Endothelial cell of umbilical vein (primary cell): ENCODE measurements around the gene SPEN. TPM values are rescaled to one million over a fixed set of nuclear protein-coding genes. Genes with fewer than 3 reads are reported as not detected.
"Not testable (repeated sequence)": the region's sequence is repeated elsewhere in the genome, so short reads cannot be mapped to it uniquely, and the experiment has no call there.

Experiments
- BruUV-seq: library from RNA; stranded (reverse); fragments of 400-500 nt; replicated peaks from 2 replicates; lab custom pipeline; 2021; lab: Mats Ljungman, UMichigan
- CTCF ChIA-PET: fragments of 300-600, 350-600 bp; sonication (Branson Sonifier 250); formaldehyde crosslinking; loops from one replicate; lab custom pipeline; 2021; ENCODE audit warnings: antibody characterized with exemption, inconsistent platforms; lab: Charles Lee
- POLR2A ChIA-PET: fragments of 300-600, 350-600 bp; sonication (Branson Sonifier 250); formaldehyde crosslinking; loops from one replicate; lab custom pipeline; 2021; ENCODE audit warnings: antibody characterized with exemption, inconsistent platforms; lab: Charles Lee
- DNase-seq: peaks from one replicate; pipeline ENCODE4 v3.0.0-alpha.2; 2011; ENCODE audit warnings: low read depth, low spot score
- FAIRE-seq: peaks from 2 replicates; lab custom pipeline; 2011; peaks lifted over from hg19 to GRCh38; lab: Jason Lieb, UNC
- H2AFZ ChIP-seq: 2 replicates; pipeline ENCODE4 v1.6.0; 2012; ENCODE audit warnings: low read depth, low read length, control low read depth, inconsistent platforms
- H3K27ac ChIP-seq: 2 replicates; pipeline ENCODE4 v1.5.1; 2011; ENCODE audit warnings: low read depth, mild to moderate bottlenecking, control low read depth, low read length, moderate library complexity; ENCODE audit not compliant: insufficient read depth
- H3K27me3 ChIP-seq, 2 experiments: 2 replicates each; pipeline versions ENCODE4 v1.6.0 to v1.6.1; 2011; ENCODE audit warnings: low read length in 2 of 2, mixed read lengths in 1 of 2; ENCODE audit not compliant: control insufficient read depth in 2 of 2, insufficient read depth in 2 of 2
- H3K36me3 ChIP-seq, 2 experiments: 2 replicates in 1 of 2; 3 replicates in 1 of 2; pipeline ENCODE4 v1.5.1; 2011; ENCODE audit warnings: low read length in 2 of 2, mild to moderate bottlenecking in 1 of 2, moderate library complexity in 1 of 2; ENCODE audit not compliant: control insufficient read depth in 2 of 2, insufficient read depth in 2 of 2; ENCODE audit errors: extremely low read depth in 1 of 2
- H3K4me1 ChIP-seq: 3 replicates; pipeline ENCODE4 v1.5.1; 2011; ENCODE audit warnings: mild to moderate bottlenecking, low read length; ENCODE audit not compliant: control insufficient read depth, insufficient read depth; ENCODE audit errors: extremely low read depth
- H3K4me2 ChIP-seq: 2 replicates; pipeline ENCODE4 v1.6.1; 2011; ENCODE audit warnings: low read length, control low read depth, mixed read lengths; ENCODE audit not compliant: insufficient read depth
- H3K4me3 ChIP-seq, 3 experiments: fragments of 200-600 bp in 1 of 3; sonication (generic), shearing (Covaris generic) in 1 of 3; replicated peaks in 1 of 3; 2 replicates each; pipeline ENCODE4 v1.5.1; 2011 to 2016; ENCODE audit warnings: control low read depth in 3 of 3, low read length in 3 of 3, mild to moderate bottlenecking in 2 of 3, inconsistent platforms in 1 of 3, low read depth in 1 of 3, moderate library complexity in 1 of 3; ENCODE audit not compliant: insufficient read depth in 1 of 3
- H3K79me2 ChIP-seq: 2 replicates; pipeline ENCODE4 v1.6.0; 2012; ENCODE audit warnings: low read length, inconsistent platforms; ENCODE audit not compliant: control insufficient read depth, insufficient read depth
- H3K9ac ChIP-seq: replicated peaks from 2 replicates; pipeline ENCODE3; 2011; ENCODE audit warnings: low read length, control low read depth; ENCODE audit not compliant: insufficient read depth; ENCODE audit errors: extremely low read depth
- H3K9me1 ChIP-seq: replicated peaks from 3 replicates; pipeline ENCODE4 v1.6.0; 2011; ENCODE audit warnings: mild to moderate bottlenecking, low read length; ENCODE audit not compliant: control insufficient read depth, insufficient read depth; ENCODE audit errors: extremely low read depth
- H3K9me3 ChIP-seq: replicated peaks from 2 replicates; pipeline ENCODE4 v1.5.1; 2012; ENCODE audit warnings: low read length, inconsistent platforms; ENCODE audit not compliant: control insufficient read depth, insufficient read depth
- H4K20me1 ChIP-seq: replicated peaks from 2 replicates; pipeline ENCODE3; 2011; ENCODE audit warnings: mild to moderate bottlenecking, low read length; ENCODE audit not compliant: control insufficient read depth, insufficient read depth; ENCODE audit errors: extremely low read depth
- CTCF ChIP-seq, 2 donors: IDR thresholded peaks; 1 replicate in 1 of 2; 2 replicates in 1 of 2; pipeline ENCODE4 v1.5.1; 2011; ENCODE audit warnings: low read length in 2 of 2, mild to moderate bottlenecking in 2 of 2, moderate library complexity in 2 of 2, control low read depth in 1 of 2, inconsistent platforms in 1 of 2, low read depth in 1 of 2; ENCODE audit not compliant: insufficient read depth in 1 of 2; ENCODE audit errors: extremely low read depth in 1 of 2
- EZH2 ChIP-seq: IDR thresholded peaks from 2 replicates; pipeline ENCODE4 v1.6.1; 2012; ENCODE audit warnings: borderline replicate concordance, low read depth, mild to moderate bottlenecking, moderate library complexity, low read length, inconsistent platforms; ENCODE audit not compliant: severe bottlenecking
- FOS ChIP-seq: IDR thresholded peaks from 2 replicates; pipeline ENCODE4 v1.6.1; 2011; ENCODE audit warnings: mild to moderate bottlenecking, low read length, moderate library complexity, borderline replicate concordance; ENCODE audit not compliant: insufficient read depth
- GATA2 ChIP-seq: IDR thresholded peaks from 2 replicates; pipeline ENCODE4 v1.7.0; 2011; ENCODE audit warnings: low read depth, mild to moderate bottlenecking, moderate library complexity, mixed read lengths, low read length; ENCODE audit not compliant: insufficient read length, insufficient read depth
- JUN ChIP-seq: IDR thresholded peaks from 2 replicates; pipeline ENCODE4 v1.6.1; 2011; ENCODE audit warnings: borderline replicate concordance, low read depth; ENCODE audit not compliant: insufficient read length, insufficient read depth
- MAX ChIP-seq: IDR thresholded peaks from 2 replicates; pipeline ENCODE4 v1.6.1; 2011; ENCODE audit not compliant: insufficient read depth, insufficient read length
- MYC ChIP-seq: IDR thresholded peaks from one replicate; pipeline ENCODE4 v1.6.1; 2011; ENCODE audit warnings: mild to moderate bottlenecking, low read depth, low read length
- POLR2A ChIP-seq: IDR thresholded peaks from 2 replicates; pipeline ENCODE4 v1.6.1; 2012; ENCODE audit warnings: low read depth, mild to moderate bottlenecking, control low read depth, low read length
- POLR2AphosphoS5 ChIP-seq: IDR thresholded peaks from 2 replicates; pipeline ENCODE4 v1.6.1; 2012; ENCODE audit warnings: low read depth, mild to moderate bottlenecking, control low read depth, low read length, moderate library complexity; ENCODE audit not compliant: insufficient read depth
- dilution Hi-C: fragments of 300-500 bp; cut with MboI; formaldehyde crosslinking; loops from one replicate; pipeline ENCODE4 v1.15.0; 2019; ENCODE audit warnings: low sequenced_read_pairs; ENCODE audit not compliant: extremely low pct_ligation_motif_present
- intact Hi-C: fragments of 100-400 bp; cut with micrococcal nuclease; formaldehyde crosslinking; loops from one replicate; pipeline ENCODE4 v1.10.0; 2022
- polyA plus RNA-seq, 4 experiments: library from polyadenylated mRNA; depleted of rRNA in 3 of 4; stranded (reverse) in 3 of 4; unstranded in 1 of 4; fragments of >200 nt; gene quantifications; 2 replicates each; pipeline versions ENCODE4 v1.2.1 to v1.2.3, GENCODE V29; 2011 to 2012; ENCODE audit warnings: missing spikeins in 1 of 4
- total RNA-seq: library from RNA; stranded (reverse); gene quantifications from 2 replicates; pipeline ENCODE4 v1.2.3, GENCODE V29; 2021

SPEN gene
- total and polyA plus RNA-seq, 2 donors (not counting 3 experiments of a cell fraction or from before 2014, with no cell fraction given): 9.3 to 44.4 TPM

GRCh38 chr1:15826810-15827507, 20.5 kb upstream of the SPEN start:
- intact Hi-C loops (no loop called here), dilution Hi-C loops (no loop called here)
- FAIRE-seq: no peak
- Histone ChIP-seq H3K79me2 (no peaks in the 10 kb centered on the region), H3K27me3 (no peaks in the 10 kb centered on the region), H3K4me3 (no peak overlapping the region), H4K20me1 (no peaks in the 10 kb centered on the region), H3K4me1 (no peaks in the 10 kb centered on the region), H3K9me1 (no peaks in the 10 kb centered on the region), H2AFZ (no peak overlapping the region), H3K36me3 (no peaks in the 10 kb centered on the region), H3K4me2 (no peak overlapping the region), H3K9ac (no peak overlapping the region), H3K27ac (no peak overlapping the region), H3K9me3 (no peaks in the 10 kb centered on the region)
- no peak for TF ChIP-seq CTCF (IDR thresholded peaks at IDR 0.05; ENCODE audit: extremely low read depth in 1 of 2, insufficient read depth in 1 of 2, low read depth in 1 of 2, low read length in 2 of 2)
- TF ChIP-seq MYC: no peak
- no peak for TF ChIP-seq POLR2A
- TF ChIP-seq JUN: no peak
- no peak for TF ChIP-seq EZH2
- no peak for TF ChIP-seq GATA2
- no peak for TF ChIP-seq POLR2AphosphoS5
- no peak for TF ChIP-seq FOS
- TF ChIP-seq MAX: no peak
- ChIA-PET POLR2A (no interaction called here), CTCF (interaction anchor here (1.3 kb wide), 1 partner anchor 11 kb away, joined by 10 read pairs; no protein-coding TSS in a partner anchor)
- no TSS peak for BruUV-seq
- DNase-seq: no peak

DNA sequence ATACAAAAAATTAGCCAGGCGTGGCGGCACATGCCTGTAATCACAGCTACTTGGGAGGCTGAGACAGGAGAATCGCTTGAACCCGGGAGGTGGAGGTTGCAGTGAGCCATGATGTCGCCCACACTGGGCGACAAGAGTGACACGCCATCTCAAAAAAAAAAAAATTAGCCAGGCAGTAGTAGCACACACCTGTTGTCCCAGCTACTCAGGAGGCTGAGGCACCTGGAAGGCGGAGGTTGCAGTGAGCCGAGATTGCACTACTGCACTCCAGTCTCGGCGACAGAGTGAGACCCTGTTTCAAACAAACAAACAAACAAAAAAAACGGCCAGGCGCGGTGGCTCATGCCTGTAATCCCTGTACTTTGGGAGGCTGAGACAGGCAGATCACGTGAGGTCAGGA, 19.9 kb upstream of the SPEN start:
- H3K27ac ChIP-seq, CTCF ChIA-PET, H3K9me3 ChIP-seq, intact Hi-C loops, H4K20me1 ChIP-seq, H3K9ac ChIP-seq, H3K4me1 ChIP-seq, H2AFZ ChIP-seq, H3K9me1 ChIP-seq, DNase-seq, BruUV-seq, H3K4me2 ChIP-seq, dilution Hi-C loops, FAIRE-seq, H3K27me3 ChIP-seq, POLR2A ChIA-PET, H3K4me3 ChIP-seq, H3K79me2 ChIP-seq, H3K36me3 ChIP-seq: not testable (repeated sequence)
